ENCODE results near the gene PRR33. TPM values are rescaled to one million over a fixed set of nuclear protein-coding genes. Genes with fewer than 3 reads are reported as not detected.
A peak's percentile ranks its signal among the peaks of the same experiment; 100 is the strongest.

PRR33 gene
- total RNA-seq, 4 donors from 2014 or later = not detected

DNA sequence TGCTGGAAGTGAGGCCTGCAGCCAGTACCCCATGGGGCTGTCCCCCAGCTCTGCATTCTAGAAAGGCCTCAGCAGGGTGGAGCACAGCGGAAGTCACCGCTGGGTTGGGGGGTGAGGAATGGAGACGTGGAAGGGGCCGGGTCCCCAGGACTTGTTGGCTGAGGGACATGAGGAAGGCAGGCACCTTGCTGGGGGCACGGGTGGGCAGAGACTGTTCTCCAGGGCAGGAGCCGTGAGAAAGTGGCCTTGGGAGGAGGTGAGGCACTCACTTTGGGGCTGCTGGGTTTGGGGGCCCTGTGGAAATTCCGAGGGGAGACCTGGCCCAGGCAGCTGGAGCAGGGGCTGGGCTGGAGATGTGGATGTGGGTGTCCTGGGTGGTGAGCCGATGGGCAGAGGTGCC, 47.9 kb downstream of the PRR33 start:
- peaks cover 0 to 15% (median 0%) of the 10 kb centered on the region in 3 donors for H3K4me1 ChIP-seq
- H3K36me3 ChIP-seq = no peaks in the 10 kb centered on the region
- H3K27me3 ChIP-seq = peaks cover 7% of the 10 kb centered on the region
- peak overlapping the region in 1 of 4 donors; percentile 53 for H3K27ac ChIP-seq
- no peak overlapping the region for H3K4me3 ChIP-seq
- 88 to 89% methylated on average over 3 to 4 of the region's 8 CpGs for WGBS, 2 donors (ENCODE audit: low coverage in 1 of 2)
- ATAC-seq = no peak
- no peak for TF ChIP-seq EP300 (IDR thresholded peaks at IDR 0.05)
- TF ChIP-seq, protein P1, sequence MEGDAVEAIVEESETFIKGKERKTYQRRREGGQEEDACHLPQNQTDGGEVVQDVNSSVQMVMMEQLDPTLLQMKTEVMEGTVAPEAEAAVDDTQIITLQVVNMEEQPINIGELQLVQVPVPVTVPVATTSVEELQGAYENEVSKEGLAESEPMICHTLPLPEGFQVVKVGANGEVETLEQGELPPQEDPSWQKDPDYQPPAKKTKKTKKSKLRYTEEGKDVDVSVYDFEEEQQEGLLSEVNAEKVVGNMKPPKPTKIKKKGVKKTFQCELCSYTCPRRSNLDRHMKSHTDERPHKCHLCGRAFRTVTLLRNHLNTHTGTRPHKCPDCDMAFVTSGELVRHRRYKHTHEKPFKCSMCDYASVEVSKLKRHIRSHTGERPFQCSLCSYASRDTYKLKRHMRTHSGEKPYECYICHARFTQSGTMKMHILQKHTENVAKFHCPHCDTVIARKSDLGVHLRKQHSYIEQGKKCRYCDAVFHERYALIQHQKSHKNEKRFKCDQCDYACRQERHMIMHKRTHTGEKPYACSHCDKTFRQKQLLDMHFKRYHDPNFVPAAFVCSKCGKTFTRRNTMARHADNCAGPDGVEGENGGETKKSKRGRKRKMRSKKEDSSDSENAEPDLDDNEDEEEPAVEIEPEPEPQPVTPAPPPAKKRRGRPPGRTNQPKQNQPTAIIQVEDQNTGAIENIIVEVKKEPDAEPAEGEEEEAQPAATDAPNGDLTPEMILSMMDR (IDR thresholded peaks at IDR 0.05) = no peak
- TF ChIP-seq POLR2A (IDR thresholded peaks at IDR 0.05) = no peak
- no peak for TF ChIP-seq POLR2AphosphoS5 (IDR thresholded peaks at IDR 0.05)
- H3K9me3 ChIP-seq = no peaks in the 10 kb centered on the region

DNA sequence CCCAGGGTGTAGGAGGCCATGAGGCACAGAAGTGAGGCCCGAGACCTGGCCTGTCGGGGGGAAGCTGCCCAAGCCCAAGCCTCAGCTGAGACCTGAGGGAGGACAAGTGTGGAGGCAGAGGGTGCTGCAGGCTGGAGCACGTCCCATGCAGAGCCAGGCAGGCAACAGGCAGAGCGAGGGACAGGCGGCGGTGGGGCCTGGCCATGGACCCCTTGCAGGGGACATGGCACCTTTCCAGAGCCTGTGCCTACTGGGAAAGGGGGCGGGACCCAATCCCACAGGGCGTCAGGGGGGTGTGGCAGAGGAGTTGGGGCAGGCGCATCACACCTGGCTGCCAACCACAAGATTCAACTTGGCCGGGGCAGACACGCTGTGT, 48.6 kb downstream of the PRR33 start:
- H3K27ac ChIP-seq = peak overlapping the region in 1 of 4 donors; percentile 12
- H3K4me3 ChIP-seq = no peak overlapping the region
- H3K4me1 ChIP-seq = peaks cover 0 to 18% (median 0%) of the 10 kb centered on the region in 3 donors
- no peaks in the 10 kb centered on the region for H3K9me3 ChIP-seq
- H3K36me3 ChIP-seq = no peaks in the 10 kb centered on the region
- peaks cover 7% of the 10 kb centered on the region for H3K27me3 ChIP-seq
- WGBS, 2 donors (ENCODE audit: low coverage in 1 of 2) = 75 to 80% methylated on average over 2 to 8 of the region's 11 CpGs
- no peak for ATAC-seq
- TF ChIP-seq, protein P1 (IDR thresholded peaks at IDR 0.05) = no peak
- no peak for TF ChIP-seq EP300 (IDR thresholded peaks at IDR 0.05)
- TF ChIP-seq POLR2AphosphoS5 (IDR thresholded peaks at IDR 0.05) = no peak
- TF ChIP-seq POLR2A (IDR thresholded peaks at IDR 0.05) = no peak

DNA sequence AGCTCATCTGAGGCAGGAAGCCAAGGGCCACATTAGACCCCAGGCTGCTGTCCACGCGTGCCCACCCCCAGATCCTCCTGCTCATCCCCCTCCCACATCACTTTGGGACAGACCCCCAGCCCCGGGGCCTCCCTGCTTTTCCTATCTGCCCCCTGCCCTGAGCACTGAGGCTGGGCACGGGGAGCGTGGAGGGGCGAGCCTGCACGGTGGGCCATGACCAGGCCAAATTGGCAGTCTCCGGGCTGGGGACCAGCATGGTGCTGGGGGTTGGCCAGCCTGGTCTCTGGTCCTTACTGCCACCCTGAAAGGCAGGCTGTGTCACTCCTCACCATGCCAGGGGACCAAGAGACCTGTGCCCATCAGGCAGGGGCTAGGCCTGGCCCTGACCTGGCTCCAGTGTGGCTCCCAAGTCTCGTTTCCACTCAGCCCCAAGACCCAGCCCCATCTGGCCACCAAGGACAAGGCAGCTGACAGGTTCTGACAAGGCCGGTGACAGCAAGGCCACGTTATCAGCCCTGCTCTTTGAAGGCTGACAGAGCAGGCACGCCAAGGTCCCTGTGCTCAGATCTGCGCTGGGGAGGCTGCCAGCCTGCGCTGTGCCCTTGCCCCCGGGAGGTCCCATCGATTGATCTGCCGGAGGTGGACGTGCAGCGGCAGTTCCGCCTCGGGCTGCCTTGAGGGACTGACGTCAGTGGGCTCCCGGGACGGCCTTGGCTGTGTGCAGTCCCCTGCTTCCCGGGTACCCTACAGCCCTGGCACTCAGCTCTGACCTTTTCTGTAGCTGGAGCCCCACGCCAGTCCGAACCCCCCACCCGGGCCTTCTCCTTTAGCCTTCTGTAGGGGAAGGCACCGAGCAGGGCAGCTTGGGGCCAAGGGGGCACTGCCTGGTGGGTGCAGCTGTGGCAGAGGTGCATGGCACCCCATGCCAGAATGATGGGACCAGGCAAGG, 49.3 kb downstream of the PRR33 start:
- H3K9me3 ChIP-seq = no peaks in the 10 kb centered on the region
- no CpG with 5 or more reads among the region's 29 CpGs for WGBS, 2 donors (ENCODE audit: low coverage in 1 of 2)
- peak overlapping the region in 1 of 4 donors; percentile 12 for H3K27ac ChIP-seq
- no peaks in the 10 kb centered on the region for H3K36me3 ChIP-seq
- TF ChIP-seq, protein P1 (IDR thresholded peaks at IDR 0.05) = no peak
- no peak for TF ChIP-seq EP300 (IDR thresholded peaks at IDR 0.05)
- no peak for TF ChIP-seq POLR2A (IDR thresholded peaks at IDR 0.05)
- TF ChIP-seq POLR2AphosphoS5 (IDR thresholded peaks at IDR 0.05) = no peak
- no peak overlapping the region for H3K4me3 ChIP-seq
- peaks cover 7% of the 10 kb centered on the region for H3K27me3 ChIP-seq
- peaks cover 0 to 24% (median 0%) of the 10 kb centered on the region in 3 donors for H3K4me1 ChIP-seq
- ATAC-seq = no peak

DNA sequence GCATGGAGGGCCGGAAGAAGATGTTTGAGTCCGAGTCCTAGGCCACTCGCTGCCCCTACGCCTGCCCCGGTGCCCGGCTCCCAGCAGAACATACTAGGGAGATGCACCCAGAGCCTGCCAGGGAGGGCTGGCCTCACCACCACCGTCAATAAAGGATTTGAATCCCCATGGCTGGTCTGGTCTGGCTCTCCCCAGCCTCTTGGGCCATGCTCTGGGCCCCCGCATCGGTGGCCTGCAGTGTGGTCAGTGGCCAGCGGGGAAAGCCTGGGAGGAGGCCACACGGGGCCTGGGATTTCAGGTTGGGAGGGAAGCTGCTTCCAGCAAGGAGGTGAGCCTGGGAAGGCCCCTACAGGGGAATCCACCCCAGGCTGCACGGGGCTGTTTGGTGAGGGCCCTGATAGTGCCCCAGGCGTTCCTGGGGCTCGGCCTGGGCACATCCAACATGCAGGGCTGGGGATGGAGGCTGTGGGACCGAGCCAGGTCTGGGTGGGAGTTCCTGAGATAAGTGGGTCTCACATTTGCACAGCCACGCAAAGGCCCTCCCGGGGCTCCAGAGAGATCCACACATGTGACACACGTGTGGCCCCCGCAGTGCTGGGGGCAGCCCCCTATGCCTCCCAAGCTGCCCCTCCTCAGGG, 50.1 kb downstream of the PRR33 start:
- Histone ChIP-seq H3K4me3 (no peak overlapping the region), H3K36me3 (no peaks in the 10 kb centered on the region), H3K4me1 (peaks cover 0 to 28% (median 0%) of the 10 kb centered on the region in 3 donors), H3K27me3 (peaks cover 5% of the 10 kb centered on the region), H3K27ac (no peak overlapping the region), H3K9me3 (no peaks in the 10 kb centered on the region)
- WGBS, 2 donors (ENCODE audit: low coverage in 1 of 2) = 94% methylated on average over 6 of the region's 19 CpGs; no CpG with 5 or more reads in 1 of the 2 donors
- TF ChIP-seq POLR2A (IDR thresholded peaks at IDR 0.05) = no peak
- TF ChIP-seq, protein P1 (IDR thresholded peaks at IDR 0.05) = no peak
- no peak for TF ChIP-seq EP300 (IDR thresholded peaks at IDR 0.05)
- ATAC-seq = no peak
